ENCODE measurements around the gene ZBTB20. TPM values are rescaled to one million over a fixed set of nuclear protein-coding genes. Genes with fewer than 3 reads are reported as not detected.
A peak's percentile ranks its signal among the peaks of the same experiment; 100 is the strongest.

The ZBTB20 gene
- total RNA-seq, 2 donors from 2014 or later = 111 to 189 TPM

- no peak overlapping the region for H3K4me3 ChIP-seq
- no peaks in the 10 kb centered on the region for H3K36me3 ChIP-seq
- H3K27me3 ChIP-seq (replicated peaks; ENCODE audit: insufficient read depth) = no peaks in the 10 kb centered on the region
- intact Hi-C loops (cut with DNase I) = no loop called here
- no peak for DNase-seq (ENCODE audit: low spot score)
- H3K4me1 ChIP-seq (replicated peaks) = no peaks in the 10 kb centered on the region
- TF ChIP-seq POLR2AphosphoS5 (IDR thresholded peaks at IDR 0.05) (no peak), CTCF (IDR thresholded peaks at IDR 0.05) (no peak), POLR2A (IDR thresholded peaks at IDR 0.05) (no peak)
- no peaks in the 10 kb centered on the region for H3K9me3 ChIP-seq
- WGBS = 98% methylated on average over 3 of the region's 3 CpGs
- H3K27ac ChIP-seq = no peak overlapping the region
These were observed 512.5 kb downstream of the ZBTB20 start for GRCh38 chr3:114634635-114635034.

GRCh38 chr3:114632757-114633424, 514.2 kb downstream of the ZBTB20 start:
- Histone ChIP-seq H3K9me3 (no peaks in the 10 kb centered on the region), H3K4me1 (replicated peaks) (no peaks in the 10 kb centered on the region), H3K27me3 (replicated peaks; ENCODE audit: insufficient read depth) (no peaks in the 10 kb centered on the region), H3K4me3 (no peak overlapping the region), H3K36me3 (no peaks in the 10 kb centered on the region), H3K27ac (no peak overlapping the region)
- no peak for DNase-seq (ENCODE audit: low spot score)
- intact Hi-C loops (cut with DNase I) = no loop called here
- WGBS = 84% methylated on average over 1 of the region's 1 CpG
- TF ChIP-seq POLR2AphosphoS5 (IDR thresholded peaks at IDR 0.05) = no peak
- no peak for TF ChIP-seq CTCF (IDR thresholded peaks at IDR 0.05)
- no peak for TF ChIP-seq POLR2A (IDR thresholded peaks at IDR 0.05)

DNA sequence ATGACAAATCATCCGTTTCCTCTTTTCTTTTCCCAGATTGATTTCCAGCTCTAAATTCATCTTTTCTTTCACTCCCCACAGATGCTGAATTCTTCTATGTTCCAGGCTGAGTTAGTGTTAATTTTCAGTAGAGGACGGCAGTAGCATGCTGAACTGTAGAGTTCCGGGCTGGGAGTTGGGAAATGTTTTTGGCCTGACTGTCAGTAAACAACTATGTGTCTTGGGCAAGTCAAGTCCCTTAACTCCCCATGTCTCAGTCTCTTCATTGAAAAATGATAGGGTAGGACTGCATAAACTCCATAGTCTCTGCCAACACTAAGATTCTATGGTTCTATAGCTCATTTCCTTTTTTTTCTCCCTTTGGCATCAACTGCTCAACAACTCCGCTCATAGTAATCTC, 519.3 kb downstream of the ZBTB20 start:
- Histone ChIP-seq H3K36me3 (no peaks in the 10 kb centered on the region), H3K27ac (no peak overlapping the region), H3K9me3 (no peaks in the 10 kb centered on the region), H3K27me3 (replicated peaks; ENCODE audit: insufficient read depth) (no peaks in the 10 kb centered on the region), H3K4me3 (no peak overlapping the region), H3K4me1 (replicated peaks) (peaks cover 2% of the 10 kb centered on the region)
- WGBS = 74% methylated on average over 4 of the region's 4 CpGs
- TF ChIP-seq POLR2AphosphoS5 (IDR thresholded peaks at IDR 0.05) (no peak), CTCF (IDR thresholded peaks at IDR 0.05) (no peak), POLR2A (IDR thresholded peaks at IDR 0.05) (no peak)
- no peak for DNase-seq (ENCODE audit: low spot score)
- intact Hi-C loops (cut with DNase I) = loop anchor here (10.0 kb wide), 1 partner anchor 467 kb away; no protein-coding TSS in a partner anchor

GRCh38 chr3:114626751-114627150, 520.3 kb downstream of the ZBTB20 start:
- no peak for TF ChIP-seq POLR2AphosphoS5 (IDR thresholded peaks at IDR 0.05)
- TF ChIP-seq POLR2A (IDR thresholded peaks at IDR 0.05) = no peak
- Histone ChIP-seq H3K9me3 (no peaks in the 10 kb centered on the region), H3K36me3 (no peaks in the 10 kb centered on the region), H3K27me3 (replicated peaks; ENCODE audit: insufficient read depth) (no peaks in the 10 kb centered on the region), H3K27ac (no peak overlapping the region), H3K4me1 (replicated peaks) (peaks cover 2% of the 10 kb centered on the region), H3K4me3 (no peak overlapping the region)
- intact Hi-C loops (cut with DNase I) = loop anchor here (10.0 kb wide), 1 partner anchor 468 kb away; no protein-coding TSS in a partner anchor
- DNase-seq (ENCODE audit: low spot score) = no peak
- 81% methylated on average over 4 of the region's 4 CpGs for WGBS

DNA sequence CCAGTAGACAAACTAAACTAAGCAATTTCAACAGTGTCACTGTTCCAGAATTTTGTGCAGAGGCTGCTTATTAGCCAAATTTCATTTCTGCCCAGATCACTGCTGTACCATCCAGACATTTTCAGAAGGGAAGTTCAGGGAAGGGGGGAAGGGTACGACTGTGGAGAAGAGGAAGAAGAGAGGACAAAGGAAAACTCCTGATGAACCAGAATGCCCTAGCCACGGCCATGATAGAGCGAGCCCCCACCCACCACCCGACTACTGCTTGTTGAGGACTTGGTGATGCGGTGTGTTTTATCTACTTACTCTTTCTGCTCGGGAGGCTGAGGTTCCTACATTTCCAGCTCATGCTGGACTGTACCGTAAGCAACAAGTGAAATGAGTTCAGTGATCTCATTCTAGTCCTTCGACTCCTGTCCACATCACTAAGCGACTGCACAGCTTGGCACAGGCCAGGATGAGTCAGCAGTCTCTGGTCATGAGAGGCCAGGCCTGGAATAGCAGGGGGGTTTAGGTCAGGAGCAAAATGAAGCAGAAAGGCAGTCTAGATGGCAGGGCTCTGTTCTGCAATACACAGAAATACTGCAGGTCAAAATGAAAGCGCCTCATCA, 522.4 kb downstream of the ZBTB20 start:
- 50% methylated on average over 10 of the region's 10 CpGs for WGBS
- intact Hi-C loops (cut with DNase I) = loop anchor here (10.0 kb wide), 1 partner anchor 470 kb away; no protein-coding TSS in a partner anchor
- H3K36me3 ChIP-seq = no peaks in the 10 kb centered on the region
- H3K4me3 ChIP-seq = peak overlapping the region; percentile 2 to 10
- TF ChIP-seq POLR2AphosphoS5 (IDR thresholded peaks at IDR 0.05) = peak; percentile 58
- TF ChIP-seq POLR2A (IDR thresholded peaks at IDR 0.05) = no peak
- no peaks in the 10 kb centered on the region for H3K9me3 ChIP-seq
- H3K27ac ChIP-seq = peak overlapping the region; percentile 73 to 77
- DNase-seq (ENCODE audit: low spot score) = peak; percentile 27
- no peaks in the 10 kb centered on the region for H3K27me3 ChIP-seq (replicated peaks; ENCODE audit: insufficient read depth)
- H3K4me1 ChIP-seq (replicated peaks) = peaks cover 2% of the 10 kb centered on the region
